NCI-H2196 (cell line): ENCODE measurements around the gene TP53BP1.
A peak's percentile ranks its signal among the peaks of the same experiment; 100 is the strongest.
"Not testable (repeated sequence)": the region's sequence is repeated elsewhere in the genome, so short reads cannot be mapped to it uniquely, and the experiment has no call there.

Source experiments
- DNase-seq: peaks from one replicate; lab custom pipeline; 2025; ENCODE audit not compliant: unreplicated experiment; lab: John Stamatoyannopoulos, UW

TP53BP1 gene, protein sequence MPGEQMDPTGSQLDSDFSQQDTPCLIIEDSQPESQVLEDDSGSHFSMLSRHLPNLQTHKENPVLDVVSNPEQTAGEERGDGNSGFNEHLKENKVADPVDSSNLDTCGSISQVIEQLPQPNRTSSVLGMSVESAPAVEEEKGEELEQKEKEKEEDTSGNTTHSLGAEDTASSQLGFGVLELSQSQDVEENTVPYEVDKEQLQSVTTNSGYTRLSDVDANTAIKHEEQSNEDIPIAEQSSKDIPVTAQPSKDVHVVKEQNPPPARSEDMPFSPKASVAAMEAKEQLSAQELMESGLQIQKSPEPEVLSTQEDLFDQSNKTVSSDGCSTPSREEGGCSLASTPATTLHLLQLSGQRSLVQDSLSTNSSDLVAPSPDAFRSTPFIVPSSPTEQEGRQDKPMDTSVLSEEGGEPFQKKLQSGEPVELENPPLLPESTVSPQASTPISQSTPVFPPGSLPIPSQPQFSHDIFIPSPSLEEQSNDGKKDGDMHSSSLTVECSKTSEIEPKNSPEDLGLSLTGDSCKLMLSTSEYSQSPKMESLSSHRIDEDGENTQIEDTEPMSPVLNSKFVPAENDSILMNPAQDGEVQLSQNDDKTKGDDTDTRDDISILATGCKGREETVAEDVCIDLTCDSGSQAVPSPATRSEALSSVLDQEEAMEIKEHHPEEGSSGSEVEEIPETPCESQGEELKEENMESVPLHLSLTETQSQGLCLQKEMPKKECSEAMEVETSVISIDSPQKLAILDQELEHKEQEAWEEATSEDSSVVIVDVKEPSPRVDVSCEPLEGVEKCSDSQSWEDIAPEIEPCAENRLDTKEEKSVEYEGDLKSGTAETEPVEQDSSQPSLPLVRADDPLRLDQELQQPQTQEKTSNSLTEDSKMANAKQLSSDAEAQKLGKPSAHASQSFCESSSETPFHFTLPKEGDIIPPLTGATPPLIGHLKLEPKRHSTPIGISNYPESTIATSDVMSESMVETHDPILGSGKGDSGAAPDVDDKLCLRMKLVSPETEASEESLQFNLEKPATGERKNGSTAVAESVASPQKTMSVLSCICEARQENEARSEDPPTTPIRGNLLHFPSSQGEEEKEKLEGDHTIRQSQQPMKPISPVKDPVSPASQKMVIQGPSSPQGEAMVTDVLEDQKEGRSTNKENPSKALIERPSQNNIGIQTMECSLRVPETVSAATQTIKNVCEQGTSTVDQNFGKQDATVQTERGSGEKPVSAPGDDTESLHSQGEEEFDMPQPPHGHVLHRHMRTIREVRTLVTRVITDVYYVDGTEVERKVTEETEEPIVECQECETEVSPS (N-terminal part only)

DNA sequence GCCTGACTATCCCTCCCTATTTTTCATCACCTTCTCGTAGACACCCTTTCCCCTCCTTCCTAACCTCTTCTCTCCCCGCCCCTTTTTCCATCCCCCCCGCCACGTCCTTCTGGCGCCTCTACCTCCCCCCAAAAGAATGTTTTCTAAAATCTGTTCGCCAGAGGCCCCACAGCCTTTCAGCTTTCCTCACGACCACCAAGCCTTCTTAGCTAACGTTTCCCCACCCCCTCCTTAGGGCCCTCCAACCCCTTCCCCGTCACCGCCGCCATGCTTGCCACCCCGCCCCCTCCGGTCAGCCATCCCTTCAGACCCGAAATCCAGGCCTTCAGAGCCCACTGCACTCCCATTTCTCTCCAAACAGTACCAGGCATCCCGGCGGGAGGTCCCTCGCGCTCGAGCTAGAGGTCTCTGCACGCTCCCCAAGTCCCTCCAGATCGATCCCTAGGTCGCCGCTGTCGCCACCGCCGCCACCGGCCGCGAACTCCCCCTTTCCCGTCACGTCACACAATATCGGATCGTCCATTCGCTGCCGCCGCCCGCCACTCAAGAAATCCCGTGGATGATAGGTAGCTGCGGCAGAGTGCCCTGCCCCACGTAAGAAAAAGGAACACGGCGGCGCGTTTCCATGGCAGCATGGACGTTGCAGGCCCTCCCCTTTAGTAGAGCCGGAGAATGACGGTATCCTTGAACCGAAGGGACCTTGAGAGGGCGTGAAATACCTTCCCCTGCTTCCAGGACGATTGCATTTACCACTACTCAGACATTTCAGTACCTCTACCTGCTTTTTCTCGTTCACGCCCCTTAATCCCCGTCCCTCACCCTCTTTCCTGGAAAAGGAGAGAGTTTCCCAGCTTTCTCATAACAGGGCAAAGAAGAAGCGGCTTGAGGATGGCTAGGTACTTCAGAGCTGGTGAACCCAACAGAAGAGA is at the start of gene TP53BP1:
Gene TP53BP1, minus strand, starts transcription at position 484 of the 929 bp plus-strand sequence. Its CDS starts 113 bp downstream, at position 371.
- peak; percentile 90 for DNase-seq

DNA sequence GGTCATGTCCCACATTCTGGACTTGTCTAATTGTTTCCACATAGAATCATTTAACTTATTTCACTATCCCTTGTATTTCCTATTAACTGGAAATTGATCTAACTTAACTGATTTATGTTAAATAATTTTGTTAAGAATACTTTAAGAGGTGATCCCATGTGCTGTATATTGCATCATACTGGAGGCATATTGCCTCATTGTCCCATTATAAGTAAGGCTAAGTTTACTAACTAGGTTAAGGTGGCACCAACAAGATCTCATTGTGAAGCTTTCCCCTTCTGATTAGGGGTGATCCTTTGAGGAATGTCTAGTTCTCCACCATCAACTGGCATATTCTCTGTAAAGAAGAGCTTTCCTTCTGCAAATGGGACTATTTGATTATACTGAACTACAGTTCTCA is 48.8 kb upstream of the TP53BP1 start:
- DNase-seq, result no peak

DNA sequence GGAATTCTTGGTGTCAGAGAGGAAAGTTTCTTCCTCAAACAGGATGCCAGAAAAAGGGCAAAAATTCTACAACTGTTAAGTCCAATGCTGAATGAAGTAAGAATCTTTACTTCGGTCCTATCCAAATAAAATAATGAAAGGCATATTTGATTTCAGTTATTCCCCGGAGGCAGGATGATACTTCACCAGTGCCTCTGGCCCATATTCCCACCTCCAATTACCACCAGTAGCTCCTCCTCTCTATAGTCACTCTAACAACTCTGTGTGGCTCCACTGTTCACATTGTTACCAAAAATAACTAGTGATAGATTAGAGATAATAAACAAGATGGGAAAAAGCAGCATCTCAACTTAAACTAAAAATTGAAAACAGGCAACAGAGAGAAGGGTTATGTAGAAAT is 45.1 kb upstream of the TP53BP1 start:
- no peak for DNase-seq

DNA sequence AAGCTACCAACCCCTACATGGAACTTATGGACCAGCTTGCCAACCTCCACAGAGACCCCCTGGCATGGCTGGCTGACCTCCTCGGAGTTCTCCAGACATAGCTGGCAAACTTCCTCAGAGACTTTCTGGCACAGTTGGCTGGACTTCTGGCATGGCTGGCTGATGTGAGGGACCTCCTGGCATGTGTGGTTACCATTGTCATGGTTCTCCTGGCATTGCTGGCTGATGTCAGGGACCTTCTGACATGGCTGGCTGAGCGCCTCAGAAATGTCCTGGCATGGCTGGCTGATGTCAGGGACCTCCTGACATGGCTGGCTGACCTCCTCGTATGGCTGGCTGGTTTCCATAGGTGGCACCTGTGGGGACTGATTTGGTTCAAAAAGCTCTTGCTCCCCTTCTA is 41.9 kb upstream of the TP53BP1 start:
- DNase-seq, result no peak

DNA sequence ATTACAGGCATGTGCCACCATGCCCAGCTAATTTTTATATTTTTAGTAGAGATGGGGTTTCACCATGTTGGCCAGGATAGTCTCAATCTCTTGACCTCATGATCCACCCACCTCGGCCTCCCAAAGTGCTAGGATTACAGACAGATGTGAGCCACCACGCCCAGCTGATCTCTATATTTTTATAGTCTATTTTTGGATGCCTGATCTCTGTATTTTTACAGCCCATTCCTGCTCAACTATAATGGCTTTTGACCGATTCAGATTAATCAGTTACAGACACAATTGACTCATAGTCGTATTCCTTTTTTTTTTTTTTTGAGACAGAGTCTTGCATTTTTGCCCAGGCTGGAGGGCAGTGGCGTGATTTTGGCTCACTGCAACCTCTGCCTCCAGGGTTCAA is 39.9 kb upstream of the TP53BP1 start:
- not testable (repeated sequence) for DNase-seq

DNA sequence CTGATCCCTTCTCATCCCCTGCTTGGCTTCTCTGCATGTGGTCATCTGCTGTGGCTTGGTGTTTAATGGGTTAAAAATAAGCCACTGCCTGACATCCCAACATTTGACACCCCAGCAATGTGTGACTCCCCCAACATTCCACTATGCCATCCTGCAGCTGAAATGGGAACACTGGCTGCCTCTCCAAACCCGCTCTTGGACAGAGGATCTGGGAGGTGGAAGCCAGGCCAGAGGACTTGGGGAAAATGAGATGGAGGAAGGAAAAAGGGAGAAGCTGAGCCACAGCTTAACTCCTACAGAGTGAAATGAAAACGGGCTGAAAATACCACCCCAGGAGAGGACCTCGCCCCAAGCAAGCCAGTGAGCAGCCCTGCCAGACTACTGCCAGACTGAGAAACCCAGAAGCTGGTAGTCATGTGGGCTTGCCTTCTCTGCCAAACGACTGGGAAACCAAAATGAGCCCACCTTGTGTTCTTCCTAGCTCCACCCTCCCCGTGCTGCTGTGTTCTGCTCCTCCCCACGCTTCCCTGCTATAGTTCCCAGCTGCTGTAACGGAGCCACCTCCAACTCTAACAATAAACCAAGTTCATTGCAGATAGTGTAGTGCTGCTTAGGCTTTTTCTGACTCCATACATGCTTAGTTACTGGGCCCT is 38.2 kb upstream of the TP53BP1 start:
- DNase-seq, result no peak

DNA sequence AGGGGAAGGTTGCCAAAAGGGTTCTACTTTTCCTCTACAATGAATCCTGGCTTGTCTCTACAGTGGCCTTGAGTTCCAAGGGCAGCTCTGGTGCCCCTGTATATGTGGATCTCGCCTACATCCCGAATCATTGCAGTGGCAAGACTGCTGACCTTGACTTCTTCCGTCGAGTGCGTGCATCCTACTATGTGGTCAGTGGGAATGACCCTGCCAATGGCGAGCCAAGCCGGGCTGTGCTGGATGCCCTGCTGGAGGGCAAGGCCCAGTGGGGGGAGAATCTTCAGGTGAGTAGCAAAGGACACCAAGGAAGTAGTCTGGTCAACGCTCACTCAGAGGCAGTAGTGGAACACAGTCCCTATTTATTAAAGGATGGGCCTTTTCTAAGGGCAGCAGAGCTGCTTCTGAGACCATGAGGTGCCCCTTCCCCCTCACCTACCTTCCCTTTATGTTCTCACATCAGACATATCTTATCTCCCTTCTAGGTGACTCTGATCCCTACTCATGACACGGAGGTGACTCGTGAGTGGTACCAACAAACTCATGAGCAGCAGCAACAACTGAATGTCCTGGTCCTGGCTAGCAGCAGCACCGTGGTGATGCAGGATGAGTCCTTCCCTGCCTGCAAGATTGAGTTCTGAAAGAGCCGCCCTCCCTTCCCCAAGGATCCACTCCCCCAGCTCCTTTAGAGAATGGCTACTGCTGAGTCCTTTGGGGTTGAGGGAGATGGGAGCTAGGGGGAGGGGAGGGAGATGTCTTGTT is 36.8 kb upstream of the TP53BP1 start:
- DNase-seq, result no peak

DNA sequence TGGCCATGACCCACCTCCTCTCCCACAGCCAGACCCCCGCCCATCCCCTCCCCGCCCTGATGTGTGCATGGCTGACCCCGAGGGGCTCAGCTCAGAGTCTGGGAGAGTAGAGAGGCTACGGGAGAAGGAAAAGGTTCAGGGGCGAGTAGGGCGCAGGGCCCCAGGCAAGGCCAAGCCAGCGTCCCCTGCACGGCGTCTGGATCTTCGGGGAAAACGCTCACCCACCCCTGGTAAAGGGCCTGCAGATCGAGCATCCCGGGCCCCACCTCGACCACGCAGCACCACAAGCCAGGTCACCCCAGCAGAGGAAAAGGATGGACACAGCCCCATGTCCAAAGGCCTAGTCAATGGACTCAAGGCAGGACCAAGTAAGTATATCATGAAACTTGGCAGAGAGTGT is 36.2 kb upstream of the TP53BP1 start:
- DNase-seq, result no peak

DNA sequence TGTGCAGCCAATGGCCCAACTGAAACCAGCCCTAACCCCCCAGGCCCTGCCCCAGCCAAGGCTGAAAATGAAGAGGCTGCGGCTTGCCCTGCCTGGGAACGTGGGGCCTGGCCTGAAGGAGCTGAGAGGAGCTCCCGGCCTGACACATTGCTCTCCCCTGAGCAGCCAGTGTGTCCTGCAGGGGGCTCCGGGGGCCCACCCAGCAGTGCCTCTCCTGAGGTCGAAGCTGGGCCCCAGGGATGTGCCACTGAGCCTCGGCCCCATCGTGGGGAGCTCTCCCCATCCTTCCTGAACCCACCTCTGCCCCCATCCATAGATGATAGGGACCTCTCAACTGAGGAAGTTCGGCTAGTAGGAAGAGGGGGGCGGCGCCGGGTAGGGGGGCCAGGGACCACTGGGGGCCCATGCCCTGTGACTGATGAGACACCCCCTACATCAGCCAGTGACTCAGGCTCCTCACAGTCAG is 35.6 kb upstream of the TP53BP1 start:
- DNase-seq, result no peak

DNA sequence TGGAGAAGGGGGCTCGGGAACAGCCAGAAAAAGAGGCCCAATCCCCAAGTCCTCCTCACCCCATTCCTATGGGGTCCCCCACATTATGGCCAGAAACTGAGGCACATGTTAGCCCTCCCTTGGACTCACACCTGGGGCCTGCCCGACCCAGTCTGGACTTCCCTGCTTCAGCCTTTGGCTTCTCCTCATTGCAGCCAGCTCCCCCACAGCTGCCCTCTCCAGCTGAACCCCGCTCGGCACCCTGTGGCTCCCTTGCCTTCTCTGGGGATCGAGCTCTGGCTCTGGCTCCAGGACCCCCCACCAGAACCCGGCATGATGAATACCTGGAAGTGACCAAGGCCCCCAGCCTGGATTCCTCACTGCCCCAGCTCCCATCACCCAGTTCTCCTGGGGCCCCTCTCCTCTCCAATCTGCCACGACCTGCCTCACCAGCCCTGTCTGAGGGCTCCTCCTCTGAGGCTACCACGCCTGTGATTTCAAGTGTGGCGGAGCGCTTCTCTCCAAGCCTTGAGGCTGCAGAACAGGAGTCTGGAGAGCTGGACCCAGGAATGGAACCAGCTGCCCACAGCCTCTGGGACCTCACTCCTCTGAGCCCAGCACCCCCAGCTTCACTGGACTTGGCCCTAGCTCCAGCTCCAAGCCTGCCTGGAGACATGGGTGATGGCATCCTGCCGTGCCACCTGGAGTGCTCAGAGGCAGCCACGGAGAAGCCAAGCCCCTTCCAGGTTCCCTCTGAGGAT is 35.0 kb upstream of the TP53BP1 start:
- DNase-seq, result no peak

DNA sequence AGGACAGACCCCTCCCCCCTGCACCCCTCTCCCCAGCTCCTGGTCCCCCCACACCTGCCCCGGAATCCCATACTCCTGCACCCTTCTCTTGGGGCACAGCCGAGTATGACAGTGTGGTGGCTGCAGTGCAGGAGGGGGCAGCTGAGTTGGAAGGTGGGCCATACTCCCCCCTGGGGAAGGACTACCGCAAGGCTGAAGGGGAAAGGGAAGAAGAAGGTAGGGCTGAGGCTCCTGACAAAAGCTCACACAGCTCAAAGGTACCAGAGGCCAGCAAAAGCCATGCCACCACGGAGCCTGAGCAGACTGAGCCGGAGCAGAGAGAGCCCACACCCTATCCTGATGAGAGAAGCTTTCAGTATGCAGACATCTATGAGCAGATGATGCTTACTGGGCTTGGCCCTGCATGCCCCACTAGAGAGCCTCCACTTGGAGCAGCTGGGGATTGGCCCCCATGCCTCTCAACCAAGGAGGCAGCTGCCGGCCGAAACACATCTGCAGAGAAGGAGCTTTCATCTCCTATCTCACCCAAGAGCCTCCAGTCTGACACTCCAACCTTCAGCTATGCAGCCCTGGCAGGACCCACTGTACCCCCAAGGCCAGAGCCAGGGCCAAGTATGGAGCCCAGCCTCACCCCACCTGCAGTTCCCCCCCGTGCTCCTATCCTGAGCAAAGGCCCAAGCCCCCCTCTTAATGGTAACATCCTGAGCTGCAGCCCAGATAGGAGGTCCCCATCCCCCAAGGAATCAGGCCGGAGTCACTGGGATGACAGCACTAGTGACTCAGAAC is 34.3 kb upstream of the TP53BP1 start:
- no peak for DNase-seq

DNA sequence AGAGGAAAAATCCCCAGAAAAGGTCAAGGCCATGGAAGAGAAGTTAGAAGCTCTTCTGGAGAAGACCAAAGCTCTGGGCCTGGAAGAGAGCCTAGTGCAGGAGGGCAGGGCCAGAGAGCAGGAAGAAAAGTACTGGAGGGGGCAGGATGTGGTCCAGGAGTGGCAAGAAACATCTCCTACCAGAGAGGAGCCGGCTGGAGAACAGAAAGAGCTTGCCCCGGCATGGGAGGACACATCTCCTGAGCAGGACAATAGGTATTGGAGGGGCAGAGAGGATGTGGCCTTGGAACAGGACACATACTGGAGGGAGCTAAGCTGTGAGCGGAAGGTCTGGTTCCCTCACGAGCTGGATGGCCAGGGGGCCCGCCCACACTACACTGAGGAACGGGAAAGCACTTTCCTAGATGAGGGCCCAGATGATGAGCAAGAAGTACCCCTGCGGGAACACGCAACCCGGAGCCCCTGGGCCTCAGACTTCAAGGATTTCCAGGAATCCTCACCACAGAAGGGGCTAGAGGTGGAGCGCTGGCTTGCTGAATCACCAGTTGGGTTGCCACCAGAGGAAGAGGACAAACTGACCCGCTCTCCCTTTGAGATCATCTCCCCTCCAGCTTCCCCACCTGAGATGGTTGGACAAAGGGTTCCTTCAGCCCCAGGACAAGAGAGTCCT is 33.4 kb upstream of the TP53BP1 start:
- DNase-seq, result no peak

DNA sequence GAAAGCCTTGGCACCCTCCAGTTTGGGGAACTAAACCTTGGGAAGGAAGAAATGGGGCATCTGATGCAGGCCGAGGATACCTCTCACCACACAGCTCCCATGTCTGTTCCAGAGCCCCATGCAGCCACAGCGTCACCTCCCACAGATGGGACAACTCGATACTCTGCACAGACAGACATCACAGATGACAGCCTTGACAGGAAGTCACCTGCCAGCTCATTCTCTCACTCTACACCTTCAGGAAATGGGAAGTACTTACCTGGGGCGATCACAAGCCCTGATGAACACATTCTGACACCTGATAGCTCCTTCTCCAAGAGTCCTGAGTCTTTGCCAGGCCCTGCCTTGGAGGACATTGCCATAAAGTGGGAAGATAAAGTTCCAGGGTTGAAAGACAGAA is 32.2 kb upstream of the TP53BP1 start:
- no peak for DNase-seq

DNA sequence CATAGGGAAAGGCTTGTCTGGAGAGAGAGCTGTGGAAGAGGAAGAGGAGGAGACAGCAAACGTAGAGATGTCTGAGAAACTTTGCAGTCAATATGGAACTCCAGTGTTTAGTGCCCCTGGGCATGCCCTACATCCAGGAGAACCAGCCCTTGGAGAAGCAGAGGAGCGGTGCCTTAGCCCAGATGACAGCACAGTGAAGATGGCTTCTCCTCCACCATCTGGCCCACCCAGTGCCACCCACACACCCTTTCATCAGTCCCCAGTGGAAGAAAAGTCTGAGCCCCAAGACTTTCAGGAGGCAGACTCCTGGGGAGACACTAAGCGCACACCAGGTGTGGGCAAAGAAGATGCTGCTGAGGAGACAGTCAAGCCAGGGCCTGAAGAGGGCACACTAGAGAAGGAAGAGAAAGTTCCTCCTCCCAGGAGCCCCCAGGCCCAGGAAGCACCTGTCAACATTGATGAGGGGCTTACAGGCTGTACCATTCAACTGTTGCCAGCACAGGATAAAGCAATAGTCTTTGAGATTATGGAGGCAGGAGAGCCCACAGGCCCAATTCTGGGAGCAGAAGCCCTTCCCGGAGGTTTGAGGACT is 31.4 kb upstream of the TP53BP1 start:
- DNase-seq, result no peak

DNA sequence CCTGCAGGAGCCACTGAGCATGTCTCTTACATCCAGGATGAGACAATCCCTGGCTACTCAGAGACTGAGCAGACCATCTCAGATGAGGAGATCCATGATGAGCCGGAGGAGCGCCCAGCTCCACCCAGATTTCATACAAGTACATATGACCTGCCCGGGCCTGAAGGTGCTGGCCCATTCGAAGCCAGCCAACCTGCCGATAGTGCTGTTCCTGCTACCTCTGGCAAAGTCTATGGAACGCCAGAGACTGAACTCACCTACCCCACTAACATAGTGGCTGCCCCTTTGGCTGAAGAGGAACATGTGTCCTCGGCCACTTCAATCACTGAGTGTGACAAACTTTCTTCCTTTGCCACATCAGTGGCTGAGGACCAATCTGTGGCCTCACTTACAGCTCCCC is 30.7 kb upstream of the TP53BP1 start:
- no peak for DNase-seq

DNA sequence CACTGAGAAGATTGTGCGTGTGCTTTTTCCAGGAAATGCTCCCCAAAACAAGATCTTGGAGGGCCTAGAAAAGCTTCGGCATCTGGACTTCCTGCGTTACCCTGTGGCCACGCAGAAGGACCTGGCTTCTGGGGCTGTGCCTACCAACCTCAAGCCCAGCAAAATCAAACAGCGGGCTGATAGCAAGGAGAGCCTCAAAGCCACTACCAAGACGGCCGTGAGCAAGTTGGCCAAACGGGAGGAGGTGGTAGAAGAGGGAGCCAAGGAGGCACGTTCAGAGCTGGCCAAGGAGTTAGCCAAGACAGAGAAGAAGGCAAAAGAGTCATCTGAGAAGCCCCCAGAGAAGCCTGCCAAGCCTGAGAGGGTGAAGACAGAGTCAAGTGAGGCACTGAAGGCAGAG is 29.3 kb upstream of the TP53BP1 start:
- no peak for DNase-seq
